ENCODE measurements around the gene C2CD3. TPM values are rescaled to one million over a fixed set of nuclear protein-coding genes. Genes with fewer than 3 reads are reported as not detected.

C2CD3 gene
- total and polyA plus RNA-seq, 4 donors: 18.7 to 23.4 (median 22.4) TPM

GRCh38 chr11:73980001-73980961 lies 190.5 kb downstream of the C2CD3 start:
- no peak overlapping the region for H3K4me3 ChIP-seq (ENCODE audit: low read depth, low read length)
- H3K4me1 ChIP-seq (ENCODE audit: control insufficient read depth, insufficient read depth, low read length): peaks cover 32% of the 10 kb centered on the region
- DNase-seq (ENCODE audit: low read depth in 4 of 6, low spot score in 6 of 6): no peak

GRCh38 chr11:73978576-73979086 lies 192.2 kb downstream of the C2CD3 start:
- Histone ChIP-seq H3K36me3 (ENCODE audit: control insufficient read depth, insufficient read depth, low read length) (peaks cover 36% of the 10 kb centered on the region), H3K9me3 (ENCODE audit: control insufficient read depth, insufficient read depth, low read length) (no peaks in the 10 kb centered on the region), H3K27me3 (ENCODE audit: control insufficient read depth, insufficient read depth, low read length) (no peaks in the 10 kb centered on the region), H3K27ac (ENCODE audit: low read depth, low read length) (no peak overlapping the region), H3K4me1 (ENCODE audit: control insufficient read depth, insufficient read depth, low read length) (peaks cover 27% of the 10 kb centered on the region), H3K4me3 (ENCODE audit: low read depth, low read length) (no peak overlapping the region)
- WGBS (ENCODE audit: insufficient coverage): 94% methylated on average over 3 of the region's 3 CpGs
- DNase-seq (ENCODE audit: low read depth in 4 of 6, low spot score in 6 of 6): no peak

More at GRCh38 chr11:73980001-73980961, 190.5 kb downstream of the C2CD3 start:
- Histone ChIP-seq H3K36me3 (ENCODE audit: control insufficient read depth, insufficient read depth, low read length) (peaks cover 28% of the 10 kb centered on the region), H3K27ac (ENCODE audit: low read depth, low read length) (no peak overlapping the region), H3K9me3 (ENCODE audit: control insufficient read depth, insufficient read depth, low read length) (no peaks in the 10 kb centered on the region), H3K27me3 (ENCODE audit: control insufficient read depth, insufficient read depth, low read length) (no peaks in the 10 kb centered on the region)
- WGBS (ENCODE audit: insufficient coverage): 91% methylated on average over 4 of the region's 6 CpGs

GRCh38 chr11:73977856-73978519 lies 192.8 kb downstream of the C2CD3 start:
- no peak for DNase-seq (ENCODE audit: low read depth in 4 of 6, low spot score in 6 of 6)
- H3K27ac ChIP-seq (ENCODE audit: low read depth, low read length): no peak overlapping the region
- H3K4me1 ChIP-seq (ENCODE audit: control insufficient read depth, insufficient read depth, low read length): peaks cover 20% of the 10 kb centered on the region
- H3K4me3 ChIP-seq (ENCODE audit: low read depth, low read length): no peak overlapping the region
- no peaks in the 10 kb centered on the region for H3K9me3 ChIP-seq (ENCODE audit: control insufficient read depth, insufficient read depth, low read length)
- H3K27me3 ChIP-seq (ENCODE audit: control insufficient read depth, insufficient read depth, low read length): no peaks in the 10 kb centered on the region
- H3K36me3 ChIP-seq (ENCODE audit: control insufficient read depth, insufficient read depth, low read length): peaks cover 36% of the 10 kb centered on the region
- 96% methylated on average over 16 of the region's 18 CpGs for WGBS (ENCODE audit: insufficient coverage)

DNA sequence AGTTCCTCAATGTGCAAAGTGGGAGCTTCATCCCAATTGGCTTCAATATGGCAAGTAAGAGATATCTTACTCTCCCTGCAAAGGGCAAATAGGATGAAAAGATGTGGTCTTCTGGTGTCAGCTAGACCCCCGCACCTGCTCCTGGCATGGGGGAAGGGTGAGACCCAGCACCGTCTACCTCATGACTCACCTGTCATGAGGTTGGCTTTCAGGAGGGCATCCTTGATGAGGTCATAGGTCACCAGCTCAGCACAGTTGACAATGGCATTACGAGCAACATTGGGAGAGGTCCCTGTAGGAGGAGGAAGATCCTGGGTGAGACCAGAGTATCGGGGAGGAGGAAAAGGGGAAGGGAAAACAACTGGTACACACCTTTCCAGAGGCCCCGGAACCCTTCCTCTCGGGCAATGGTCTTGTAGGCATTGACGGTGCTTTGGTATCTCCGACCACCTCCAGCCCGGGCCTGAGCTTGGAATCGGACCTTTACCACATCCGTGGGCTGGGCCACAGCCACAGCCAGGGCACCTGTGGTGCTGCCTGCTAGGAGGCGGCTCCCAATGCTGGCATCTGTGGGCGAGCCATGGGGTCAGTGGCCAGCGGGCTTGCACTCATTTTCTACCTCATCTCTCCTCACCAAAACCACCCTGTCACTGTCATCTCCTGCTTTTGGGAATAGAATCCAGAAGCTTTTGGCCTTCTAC lies 194.2 kb downstream of the C2CD3 start:
- H3K36me3 ChIP-seq (ENCODE audit: control insufficient read depth, insufficient read depth, low read length): peaks cover 36% of the 10 kb centered on the region
- 97% methylated on average over 14 of the region's 14 CpGs for WGBS (ENCODE audit: insufficient coverage)

GRCh38 chr11:73975479-73975757 lies 195.4 kb downstream of the C2CD3 start:
- no peaks in the 10 kb centered on the region for H3K27me3 ChIP-seq (ENCODE audit: control insufficient read depth, insufficient read depth, low read length)
- H3K4me3 ChIP-seq (ENCODE audit: low read depth, low read length): no peak overlapping the region
- H3K27ac ChIP-seq (ENCODE audit: low read depth, low read length): no peak overlapping the region
- H3K36me3 ChIP-seq (ENCODE audit: control insufficient read depth, insufficient read depth, low read length): peaks cover 36% of the 10 kb centered on the region
- WGBS (ENCODE audit: insufficient coverage): 88% methylated on average over 6 of the region's 6 CpGs
- H3K9me3 ChIP-seq (ENCODE audit: control insufficient read depth, insufficient read depth, low read length): no peaks in the 10 kb centered on the region
- DNase-seq (ENCODE audit: low read depth in 4 of 6, low spot score in 6 of 6): no peak
- H3K4me1 ChIP-seq (ENCODE audit: control insufficient read depth, insufficient read depth, low read length): peaks cover 3% of the 10 kb centered on the region

More for the DNA sequence above, 194.2 kb downstream of the C2CD3 start:
- Histone ChIP-seq H3K4me3 (ENCODE audit: low read depth, low read length) (no peak overlapping the region), H3K27ac (ENCODE audit: low read depth, low read length) (no peak overlapping the region), H3K9me3 (ENCODE audit: control insufficient read depth, insufficient read depth, low read length) (no peaks in the 10 kb centered on the region), H3K27me3 (ENCODE audit: control insufficient read depth, insufficient read depth, low read length) (no peaks in the 10 kb centered on the region), H3K4me1 (ENCODE audit: control insufficient read depth, insufficient read depth, low read length) (peaks cover 8% of the 10 kb centered on the region)
- DNase-seq (ENCODE audit: low read depth in 4 of 6, low spot score in 6 of 6): no peak

DNA sequence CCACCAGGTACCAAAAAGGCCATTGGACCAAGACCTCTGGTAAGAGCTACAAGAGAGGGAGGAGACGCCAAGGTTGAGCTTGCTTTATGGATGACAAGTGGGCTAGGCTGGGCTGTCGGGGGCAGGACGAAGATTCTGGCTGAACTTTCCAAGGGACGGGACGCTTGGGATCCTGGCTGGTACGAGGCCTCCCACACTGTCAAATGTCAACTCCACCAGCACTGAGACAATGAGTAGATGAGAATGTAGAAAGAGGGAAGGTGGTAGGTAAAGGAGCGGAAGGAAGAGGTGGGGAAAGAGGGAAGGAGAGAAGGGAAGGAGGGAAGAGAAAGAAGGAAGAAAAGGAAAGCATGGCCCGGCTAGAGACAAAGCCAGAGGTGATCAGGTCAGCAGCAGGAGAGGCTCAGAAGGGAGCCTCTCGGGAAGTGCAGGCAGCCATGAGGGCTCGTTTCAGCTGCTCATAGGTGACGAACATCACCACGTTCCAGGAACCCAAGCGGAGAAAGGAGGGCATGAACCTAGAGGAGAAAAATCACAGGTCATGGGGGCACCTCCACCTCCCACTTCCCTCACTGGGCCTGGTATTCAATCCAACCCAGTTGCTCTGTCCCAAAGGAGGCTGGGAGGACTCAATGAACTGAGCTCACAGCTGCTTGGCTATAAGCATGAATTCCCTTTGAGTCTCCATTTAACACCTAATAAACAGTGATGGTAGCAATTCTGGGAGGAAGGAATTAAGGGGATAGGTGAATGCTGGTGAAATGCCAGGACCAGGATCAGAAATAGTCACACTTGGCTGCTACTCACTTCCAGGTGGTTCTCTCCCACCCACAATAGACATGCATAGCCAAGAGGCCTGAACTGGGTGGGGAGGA lies 196.0 kb downstream of the C2CD3 start:
- H3K27me3 ChIP-seq (ENCODE audit: control insufficient read depth, insufficient read depth, low read length): no peaks in the 10 kb centered on the region
- no peak overlapping the region for H3K27ac ChIP-seq (ENCODE audit: low read depth, low read length)
- no peak for DNase-seq (ENCODE audit: low read depth in 4 of 6, low spot score in 6 of 6)
- no peaks in the 10 kb centered on the region for H3K9me3 ChIP-seq (ENCODE audit: control insufficient read depth, insufficient read depth, low read length)
- no peak overlapping the region for H3K4me3 ChIP-seq (ENCODE audit: low read depth, low read length)
- H3K36me3 ChIP-seq (ENCODE audit: control insufficient read depth, insufficient read depth, low read length): peaks cover 36% of the 10 kb centered on the region
- 93% methylated on average over 9 of the region's 13 CpGs for WGBS (ENCODE audit: insufficient coverage)
- H3K4me1 ChIP-seq (ENCODE audit: control insufficient read depth, insufficient read depth, low read length): no peaks in the 10 kb centered on the region

- Histone ChIP-seq H3K9me3 (ENCODE audit: control insufficient read depth, insufficient read depth, low read length) (no peaks in the 10 kb centered on the region), H3K4me1 (ENCODE audit: control insufficient read depth, insufficient read depth, low read length) (no peaks in the 10 kb centered on the region), H3K27me3 (ENCODE audit: control insufficient read depth, insufficient read depth, low read length) (no peaks in the 10 kb centered on the region), H3K4me3 (ENCODE audit: low read depth, low read length) (no peak overlapping the region), H3K36me3 (ENCODE audit: control insufficient read depth, insufficient read depth, low read length) (peaks cover 33% of the 10 kb centered on the region), H3K27ac (ENCODE audit: low read depth, low read length) (no peak overlapping the region)
- DNase-seq (ENCODE audit: low read depth in 4 of 6, low spot score in 6 of 6): no peak
- WGBS (ENCODE audit: insufficient coverage): 92% methylated on average over 9 of the region's 11 CpGs
Measured at GRCh38 chr11:73972620-73973449, 198.0 kb downstream of the C2CD3 start.

DNA sequence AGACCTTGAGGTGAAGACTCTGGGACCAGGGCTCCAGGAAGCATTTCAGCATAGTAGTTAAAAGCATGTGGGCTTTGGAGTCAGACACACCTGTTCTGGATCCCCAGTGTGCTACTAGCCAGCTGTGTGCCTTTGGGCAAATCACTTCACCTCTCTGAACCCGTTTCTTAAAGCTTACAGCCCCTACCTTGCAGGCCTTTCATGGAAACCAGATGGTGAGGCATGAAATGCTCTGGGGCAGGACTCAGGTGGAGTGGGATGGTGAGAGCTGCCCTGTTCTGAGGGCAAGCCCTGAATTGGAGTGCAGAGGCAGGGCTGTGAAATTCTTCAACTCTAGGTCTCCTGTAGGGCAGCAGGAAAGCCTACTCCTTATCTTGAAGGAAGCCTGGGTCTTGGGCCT lies 198.6 kb downstream of the C2CD3 start:
- Histone ChIP-seq H3K27ac (ENCODE audit: low read depth, low read length) (no peak overlapping the region), H3K4me1 (ENCODE audit: control insufficient read depth, insufficient read depth, low read length) (no peaks in the 10 kb centered on the region), H3K27me3 (ENCODE audit: control insufficient read depth, insufficient read depth, low read length) (no peaks in the 10 kb centered on the region), H3K36me3 (ENCODE audit: control insufficient read depth, insufficient read depth, low read length) (peaks cover 28% of the 10 kb centered on the region), H3K4me3 (ENCODE audit: low read depth, low read length) (no peak overlapping the region), H3K9me3 (ENCODE audit: control insufficient read depth, insufficient read depth, low read length) (no peaks in the 10 kb centered on the region)
- WGBS (ENCODE audit: insufficient coverage): no CpG with 5 or more reads among the region's 1 CpG
- no peak for DNase-seq (ENCODE audit: low read depth in 4 of 6, low spot score in 6 of 6)
